ENCODE data around the gene SLC11A2.

The SLC11A2 gene

DNA sequence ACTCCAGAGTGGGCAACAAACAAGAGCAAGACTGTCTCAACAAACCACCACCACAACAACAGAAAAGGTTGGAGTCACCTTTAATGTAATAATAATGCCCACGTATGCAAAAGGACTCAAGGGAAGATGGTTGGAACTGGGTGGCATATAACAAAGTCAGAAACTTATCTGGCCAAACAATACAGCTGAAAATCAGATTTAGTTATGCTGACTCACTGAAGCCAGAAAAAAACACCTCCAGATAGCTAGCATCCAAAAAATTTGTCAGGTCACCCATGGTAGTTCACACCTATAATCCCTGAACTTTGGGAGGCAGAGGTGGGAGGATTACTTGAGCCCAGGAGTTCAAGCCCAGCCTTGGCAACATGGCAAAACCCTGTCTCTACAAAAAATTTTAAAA, 24.4 kb downstream of the SLC11A2 start:
- in situ Hi-C loops (cut with MboI; ENCODE audit: low pct_unique_long_range_greater_than_20kb, low sequenced_read_pairs) = no loop called here
- DNase-seq = no peak

DNA sequence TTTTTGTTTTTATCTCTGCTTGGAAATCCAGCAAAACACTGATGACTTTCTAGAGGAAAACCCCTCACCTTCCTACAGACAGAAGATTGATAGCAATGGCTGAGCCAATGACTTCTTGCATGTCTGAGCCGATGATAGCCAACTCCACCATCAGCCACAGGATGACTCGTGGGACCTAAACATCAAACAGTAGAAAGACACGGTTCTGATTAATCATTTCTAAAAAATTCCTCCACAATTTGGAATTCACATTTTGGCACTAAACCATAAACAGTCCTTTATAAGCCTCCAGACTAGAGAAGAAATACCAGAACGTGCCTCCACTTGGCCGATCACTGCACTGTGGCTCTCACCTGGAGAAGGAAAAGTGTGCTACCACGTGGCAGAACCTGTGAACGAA, 25.9 kb downstream of the SLC11A2 start:
- no peak for DNase-seq
- in situ Hi-C loops (cut with MboI; ENCODE audit: low pct_unique_long_range_greater_than_20kb, low sequenced_read_pairs) = no loop called here

DNA sequence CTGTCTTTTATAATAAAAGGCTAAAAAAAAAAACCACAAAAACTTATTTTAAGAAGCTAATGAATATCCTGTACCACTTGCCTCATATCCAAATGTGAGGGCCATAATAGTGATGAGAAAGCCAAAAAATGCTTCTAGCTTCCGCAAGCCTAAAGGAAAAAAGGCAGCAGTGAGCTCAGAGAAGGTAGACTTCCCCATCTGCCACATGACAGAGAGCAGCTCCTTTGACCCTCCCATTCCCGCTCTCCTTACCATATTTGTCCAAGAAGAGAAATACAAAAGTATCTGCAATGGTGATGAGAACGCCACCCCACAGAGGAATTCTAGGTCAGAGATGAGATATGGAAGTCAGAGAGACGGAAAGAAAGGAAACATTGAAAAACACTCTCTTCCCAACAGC, 27.1 kb downstream of the SLC11A2 start:
- in situ Hi-C loops (cut with MboI; ENCODE audit: low pct_unique_long_range_greater_than_20kb, low sequenced_read_pairs) = no loop called here
- DNase-seq = no peak

DNA sequence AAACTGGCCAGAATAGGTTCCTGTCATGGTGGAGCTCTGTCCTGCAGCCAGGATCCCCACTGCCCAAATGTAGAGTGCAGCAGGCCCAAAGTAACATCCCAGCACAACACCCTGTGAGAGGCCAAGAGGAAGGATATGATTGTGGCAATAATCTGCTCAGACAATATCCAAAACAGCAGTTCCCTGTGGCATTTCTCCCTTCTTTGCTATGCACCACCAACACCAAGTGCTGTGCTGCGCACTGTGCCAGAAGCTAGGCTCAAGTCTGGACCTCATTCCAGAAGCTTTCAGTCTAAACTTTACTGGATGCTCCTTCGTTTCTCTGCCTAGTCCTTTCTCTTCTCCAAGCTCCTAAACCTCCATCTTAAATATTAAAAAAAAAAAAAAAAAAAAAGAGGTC, 33.4 kb downstream of the SLC11A2 start:
- in situ Hi-C loops (cut with MboI; ENCODE audit: low pct_unique_long_range_greater_than_20kb, low sequenced_read_pairs) = no loop called here
- DNase-seq = no peak

DNA sequence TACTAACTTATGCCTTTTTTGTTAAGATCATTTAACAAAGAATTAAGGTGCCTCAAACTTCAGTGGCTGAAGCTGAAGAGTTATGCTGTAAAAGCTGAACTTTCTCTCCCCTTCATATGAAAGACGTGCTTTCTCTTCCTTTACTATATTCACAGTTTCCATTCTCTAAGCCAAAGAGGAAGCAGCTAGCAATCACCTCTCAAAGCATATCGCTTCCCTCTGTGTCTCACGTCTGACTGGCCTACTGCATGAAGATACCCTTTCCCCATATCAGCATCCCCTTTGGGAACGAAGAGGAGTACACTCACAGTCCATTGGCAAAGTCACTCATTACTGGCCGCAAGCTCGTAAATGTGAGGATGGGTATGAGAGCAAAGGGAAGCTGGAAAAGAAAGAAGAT, 34.9 kb downstream of the SLC11A2 start:
- in situ Hi-C loops (cut with MboI; ENCODE audit: low pct_unique_long_range_greater_than_20kb, low sequenced_read_pairs) = no loop called here
- DNase-seq = no peak

DNA sequence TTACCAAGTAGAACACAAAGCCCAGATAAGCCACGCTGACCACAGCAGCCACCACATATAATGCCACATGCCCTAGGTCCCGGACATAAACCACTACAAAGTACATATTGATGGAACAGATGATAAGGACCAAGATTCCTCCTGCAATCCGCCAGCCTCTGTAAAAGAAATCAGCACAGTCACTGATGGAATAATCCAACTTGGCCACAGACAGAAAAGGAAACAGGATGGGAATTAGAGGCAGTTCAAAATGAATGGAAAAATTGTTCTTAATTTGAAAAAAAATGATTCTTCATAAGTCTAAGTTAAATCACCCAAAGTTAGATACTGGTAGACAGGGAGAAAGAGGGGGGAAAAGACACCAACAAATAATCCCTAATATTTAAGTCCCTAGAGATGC, 35.4 kb downstream of the SLC11A2 start:
- in situ Hi-C loops (cut with MboI; ENCODE audit: low pct_unique_long_range_greater_than_20kb, low sequenced_read_pairs) = no loop called here

DNA sequence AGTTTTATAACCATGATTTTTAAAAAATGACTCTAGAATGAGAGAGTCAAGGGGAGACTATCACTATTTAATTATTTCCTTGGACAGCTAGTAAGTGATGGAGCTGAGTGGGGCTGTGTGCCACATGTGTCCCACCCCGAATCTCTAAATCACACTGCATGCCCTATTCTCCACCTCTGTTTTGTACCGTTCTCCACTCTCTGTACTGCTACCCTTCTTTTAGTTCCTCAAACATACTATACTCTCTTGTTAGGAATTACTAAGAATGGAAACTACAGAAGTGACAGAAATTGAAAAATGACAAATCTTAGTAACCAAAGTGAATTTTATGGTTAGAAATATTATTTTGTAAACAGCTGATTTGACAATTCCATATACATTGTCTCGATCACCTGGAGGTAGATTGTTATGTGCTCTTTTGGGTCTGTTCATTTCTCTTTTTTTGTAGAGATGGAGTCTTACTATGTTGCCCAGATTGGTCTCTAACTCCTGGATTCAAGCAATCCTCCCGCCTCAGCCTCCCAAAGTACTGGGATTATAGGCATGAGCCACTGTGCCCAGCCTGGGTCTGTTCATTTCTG, 35.9 kb downstream of the SLC11A2 start:
- no peak for DNase-seq
- in situ Hi-C loops (cut with MboI; ENCODE audit: low pct_unique_long_range_greater_than_20kb, low sequenced_read_pairs) = no loop called here

More for the DNA sequence above, 35.4 kb downstream of the SLC11A2 start:
- no peak for DNase-seq

DNA sequence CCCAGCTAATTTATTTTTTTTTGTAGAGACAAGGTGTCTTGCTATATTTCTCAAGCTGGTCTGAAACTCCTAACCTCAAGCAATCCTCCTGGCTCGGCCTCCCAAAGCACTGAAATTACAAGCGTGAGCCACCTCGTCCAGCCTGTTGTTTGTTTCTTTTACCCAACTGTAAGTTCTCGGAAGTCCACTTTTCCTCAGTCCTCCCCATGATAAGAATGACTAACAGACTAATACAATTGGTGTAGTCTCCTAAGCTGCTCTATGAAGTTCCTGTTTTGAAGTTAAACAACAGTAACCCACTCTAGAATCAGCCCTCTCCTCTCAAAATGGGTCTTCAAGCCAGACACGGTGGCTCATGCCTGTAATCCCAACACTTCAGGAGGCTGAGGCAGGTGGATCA, 37.3 kb downstream of the SLC11A2 start:
- DNase-seq = no peak
- in situ Hi-C loops (cut with MboI; ENCODE audit: low pct_unique_long_range_greater_than_20kb, low sequenced_read_pairs) = no loop called here

DNA sequence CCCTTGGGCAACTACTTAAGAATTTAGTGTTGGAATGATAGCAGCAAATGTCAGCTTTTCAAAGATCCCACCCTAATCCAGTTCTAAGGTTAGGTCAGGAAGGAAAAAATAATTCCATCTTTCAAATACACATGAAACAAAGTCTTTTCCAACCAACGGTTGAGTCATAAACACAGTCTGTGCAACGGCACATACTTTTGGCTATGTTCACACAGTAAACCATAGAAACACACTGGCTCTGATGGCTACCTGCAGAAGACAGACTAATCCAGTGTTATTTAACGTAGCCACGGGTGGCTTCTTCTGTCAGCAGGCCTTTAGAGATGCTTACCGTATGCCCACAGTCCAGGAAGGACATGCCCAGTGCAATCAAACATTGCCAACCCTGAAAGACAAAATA, 38.1 kb downstream of the SLC11A2 start:
- DNase-seq = no peak
- in situ Hi-C loops (cut with MboI; ENCODE audit: low pct_unique_long_range_greater_than_20kb, low sequenced_read_pairs) = no loop called here

DNA sequence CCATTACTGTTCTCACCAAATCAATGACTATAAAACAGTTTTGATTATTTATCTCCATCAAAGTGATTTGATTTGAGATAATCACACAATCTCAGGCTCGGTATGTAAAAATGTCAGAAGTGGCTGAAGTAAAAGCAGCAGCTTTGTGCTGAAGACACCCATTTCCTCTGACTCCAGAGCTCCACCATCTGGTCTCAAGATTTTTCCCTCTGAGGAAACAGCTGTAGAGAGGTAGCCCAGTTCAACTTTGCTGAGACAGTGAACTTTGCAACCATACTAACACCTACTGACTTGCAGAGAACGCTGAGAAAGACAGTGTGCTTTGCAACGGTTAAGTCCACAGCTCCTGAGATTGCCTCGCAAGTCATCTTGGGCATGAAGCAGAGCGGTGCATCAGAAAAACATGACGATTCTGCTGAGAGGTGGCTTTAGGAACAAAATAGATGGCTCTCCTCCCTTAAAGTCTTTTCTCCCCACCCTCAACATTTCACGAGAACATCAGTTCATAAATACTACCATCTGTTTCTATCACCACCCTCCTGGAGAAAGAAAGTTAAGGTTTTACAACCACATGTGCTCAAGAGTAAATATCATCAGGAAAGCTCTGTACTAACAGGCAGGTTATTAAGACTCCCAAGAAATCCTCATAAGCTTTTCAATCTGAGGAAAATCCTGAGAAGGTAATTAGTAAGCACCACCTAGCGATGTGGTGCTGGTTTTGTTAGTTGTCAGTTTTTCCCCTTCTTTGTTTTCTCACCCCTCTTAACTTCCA, 39.0 kb downstream of the SLC11A2 start:
- peak; percentile 63 for DNase-seq
- in situ Hi-C loops (cut with MboI; ENCODE audit: low pct_unique_long_range_greater_than_20kb, low sequenced_read_pairs) = no loop called here

DNA sequence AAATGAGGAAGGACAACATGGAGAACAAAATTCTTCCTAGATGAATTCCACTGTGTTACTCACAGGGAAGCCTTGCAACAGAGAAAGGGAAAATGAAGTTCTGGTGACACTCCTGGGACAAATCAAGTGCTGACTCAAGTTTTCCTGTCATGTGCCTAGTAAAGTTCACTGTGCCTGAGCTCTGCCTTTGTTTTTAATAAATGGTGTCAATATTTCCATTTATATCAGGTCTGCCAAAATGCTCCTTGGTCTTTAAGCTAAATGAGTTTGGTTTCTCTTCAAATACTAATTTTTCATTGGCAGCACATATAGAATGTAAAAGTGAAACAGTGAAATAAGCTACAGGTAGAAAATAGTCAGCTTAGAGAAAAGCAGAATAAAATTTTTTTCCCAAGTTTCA, 40.9 kb downstream of the SLC11A2 start:
- in situ Hi-C loops (cut with MboI; ENCODE audit: low pct_unique_long_range_greater_than_20kb, low sequenced_read_pairs) = no loop called here
- DNase-seq = no peak

DNA sequence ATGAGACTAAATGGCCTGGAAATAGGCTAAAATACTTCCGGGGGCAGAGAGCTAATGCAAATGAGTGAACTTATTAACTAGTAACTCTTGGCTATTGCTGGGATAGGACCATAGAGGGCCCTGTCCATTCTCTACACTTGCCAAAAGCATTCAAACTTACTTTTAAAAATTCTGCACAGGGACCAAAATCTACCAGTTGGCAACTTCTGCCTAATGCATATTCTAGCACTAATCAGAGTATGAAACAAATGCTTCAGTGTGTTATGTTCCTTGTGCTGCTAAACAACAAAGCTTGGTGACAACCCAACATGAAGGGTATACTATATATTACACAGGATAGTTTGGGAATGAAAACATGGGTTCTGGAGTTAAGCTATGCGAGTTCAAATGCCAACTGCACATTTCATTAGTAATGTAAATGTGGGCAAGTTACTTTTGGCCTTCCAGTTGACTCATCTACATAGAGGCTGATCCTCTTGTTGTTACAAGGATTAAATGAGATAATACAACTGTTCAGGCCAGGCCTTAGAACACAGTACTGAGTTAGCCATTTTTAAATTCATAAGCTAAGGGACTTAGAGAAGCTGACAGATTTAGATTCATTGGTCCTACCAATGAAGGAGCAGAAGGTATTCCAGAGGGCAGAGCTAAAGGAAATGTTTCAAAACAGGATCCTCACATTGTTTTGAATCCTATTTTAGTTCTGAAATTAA, 41.4 kb downstream of the SLC11A2 start:
- no peak for DNase-seq
- in situ Hi-C loops (cut with MboI; ENCODE audit: low pct_unique_long_range_greater_than_20kb, low sequenced_read_pairs) = no loop called here

DNA sequence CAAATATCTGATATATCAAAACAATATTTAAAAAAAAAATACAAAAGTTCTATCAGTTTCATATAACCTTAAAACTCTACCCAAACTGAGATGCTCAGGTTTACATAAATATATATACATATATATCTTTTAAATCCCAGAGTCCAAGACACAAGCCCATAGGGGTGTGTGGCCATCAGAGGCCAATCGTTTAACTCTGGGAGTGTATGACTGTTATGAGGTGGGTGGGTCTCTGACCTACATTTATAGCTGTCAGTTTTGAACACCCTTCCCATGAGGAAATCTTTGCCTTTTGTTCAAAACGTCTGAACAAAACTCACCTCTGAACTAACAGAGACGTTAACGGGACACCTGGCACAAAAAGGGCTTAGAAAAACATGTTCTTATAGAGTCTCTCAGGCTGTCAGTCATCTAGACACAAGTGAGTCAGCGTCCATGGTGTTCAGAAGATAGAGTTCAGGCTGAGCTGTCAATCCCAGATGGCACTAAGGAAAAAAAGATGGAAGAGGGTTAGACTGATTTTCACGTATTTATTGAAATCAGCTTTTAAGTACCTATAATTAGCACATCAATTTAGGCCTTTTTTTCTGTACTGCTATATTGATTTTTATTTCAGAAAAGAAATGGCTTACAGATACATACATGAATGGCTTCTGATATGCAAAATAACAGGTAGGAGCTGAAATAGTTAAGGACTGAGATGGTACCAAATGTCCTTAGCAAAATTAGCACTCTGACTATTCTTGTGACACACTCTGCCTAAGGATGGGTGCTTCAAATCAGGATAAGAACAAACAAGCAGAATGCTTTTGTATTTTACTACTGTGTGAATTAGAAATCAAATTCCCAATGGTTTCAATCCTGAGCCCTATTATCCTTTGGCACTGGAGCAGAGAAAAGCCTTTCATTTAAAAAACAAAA, 44.6 kb downstream of the SLC11A2 start:
- DNase-seq = no peak
- in situ Hi-C loops (cut with MboI; ENCODE audit: low pct_unique_long_range_greater_than_20kb, low sequenced_read_pairs) = no loop called here

DNA sequence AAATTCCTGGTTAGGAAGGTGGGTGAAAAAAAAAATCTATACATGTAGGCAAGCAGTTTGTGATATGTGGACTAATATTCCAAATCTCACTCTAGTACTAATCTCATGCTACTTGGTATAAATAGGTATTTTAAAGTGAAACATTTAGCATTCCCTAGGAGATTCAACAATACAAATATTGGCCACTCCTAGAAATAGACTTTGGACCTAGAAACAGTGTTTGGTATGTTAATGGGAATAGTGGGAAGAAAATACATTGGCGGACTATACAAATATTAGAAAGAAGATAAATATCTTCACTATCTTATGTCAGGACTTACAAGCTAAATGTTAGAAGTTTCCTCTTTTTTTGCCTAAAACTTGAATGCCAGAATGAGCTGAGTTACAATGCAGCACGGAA, 45.6 kb downstream of the SLC11A2 start:
- no peak for DNase-seq
- in situ Hi-C loops (cut with MboI; ENCODE audit: low pct_unique_long_range_greater_than_20kb, low sequenced_read_pairs) = no loop called here

DNA sequence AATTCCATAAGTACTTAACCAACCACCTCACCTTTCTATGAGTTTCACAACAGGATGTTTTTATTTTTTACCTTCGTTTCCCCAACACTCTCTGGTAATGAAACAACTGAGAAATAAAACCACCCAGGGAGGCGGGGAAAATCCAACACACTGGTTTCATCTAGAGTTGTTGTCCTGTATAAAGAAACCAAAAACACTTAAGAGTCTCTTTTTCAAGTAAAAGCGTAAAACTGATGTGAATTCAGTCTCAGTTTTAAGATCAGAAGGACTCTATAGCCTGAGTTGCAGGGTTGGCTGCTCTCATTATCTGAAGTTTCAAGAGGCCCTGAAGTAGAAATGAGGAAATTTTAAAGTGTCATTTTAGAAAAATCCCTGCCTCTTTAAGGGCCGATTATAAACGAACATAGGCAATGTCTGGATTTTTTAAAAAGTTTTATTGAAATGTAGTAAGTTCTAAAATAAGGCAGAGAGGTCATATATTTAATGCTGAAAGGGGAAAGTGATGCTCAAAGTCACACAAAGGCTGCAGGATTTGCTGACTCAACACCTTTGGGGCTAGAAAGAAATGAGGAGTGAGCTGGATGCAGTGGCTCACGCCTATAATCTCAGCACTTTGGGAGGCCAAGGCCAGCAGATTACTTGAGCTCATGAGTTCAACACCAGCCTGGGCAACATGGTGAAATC, 46.7 kb downstream of the SLC11A2 start:
- no peak for DNase-seq
- in situ Hi-C loops (cut with MboI; ENCODE audit: low pct_unique_long_range_greater_than_20kb, low sequenced_read_pairs) = no loop called here

DNA sequence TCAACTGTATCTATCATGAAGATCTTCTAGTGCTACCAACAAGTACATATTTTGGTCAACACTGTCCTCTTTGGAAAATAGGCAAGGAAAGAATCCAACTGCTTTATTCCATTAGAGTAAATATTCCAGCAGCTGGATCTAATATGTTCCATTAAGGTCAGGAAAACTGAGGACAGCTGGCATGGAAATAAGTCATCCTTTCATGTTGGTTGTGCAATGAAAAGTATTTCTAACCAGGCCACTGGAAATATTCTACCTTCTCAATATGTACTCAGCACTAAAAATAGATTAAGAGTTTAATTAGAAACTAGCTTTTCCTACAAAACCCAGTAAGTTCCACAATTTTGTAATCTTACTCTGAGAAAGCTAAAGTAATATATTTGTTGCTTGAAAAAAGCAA, 54.2 kb downstream of the SLC11A2 start:
- in situ Hi-C loops (cut with MboI; ENCODE audit: low pct_unique_long_range_greater_than_20kb, low sequenced_read_pairs) = no loop called here
- no peak for DNase-seq

DNA sequence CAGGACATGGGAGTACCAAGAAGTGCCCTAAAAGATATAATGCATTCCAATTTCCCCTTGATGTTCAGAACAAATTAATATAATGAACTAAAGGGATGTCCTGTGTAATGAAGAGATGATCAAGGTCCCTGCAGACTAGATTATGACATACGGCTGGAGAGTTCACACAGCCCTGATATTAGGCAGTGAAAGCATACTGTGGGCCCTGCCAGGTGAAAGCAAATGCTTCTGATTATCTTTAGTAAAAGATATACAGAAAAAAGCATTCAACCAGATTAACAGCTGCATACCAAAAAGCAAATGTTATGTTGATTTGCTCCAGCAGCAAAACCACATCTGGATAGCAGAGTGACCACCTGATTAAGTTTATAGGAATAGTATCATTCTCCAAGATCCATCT, 61.8 kb downstream of the SLC11A2 start:
- in situ Hi-C loops (cut with MboI; ENCODE audit: low pct_unique_long_range_greater_than_20kb, low sequenced_read_pairs) = no loop called here

DNA sequence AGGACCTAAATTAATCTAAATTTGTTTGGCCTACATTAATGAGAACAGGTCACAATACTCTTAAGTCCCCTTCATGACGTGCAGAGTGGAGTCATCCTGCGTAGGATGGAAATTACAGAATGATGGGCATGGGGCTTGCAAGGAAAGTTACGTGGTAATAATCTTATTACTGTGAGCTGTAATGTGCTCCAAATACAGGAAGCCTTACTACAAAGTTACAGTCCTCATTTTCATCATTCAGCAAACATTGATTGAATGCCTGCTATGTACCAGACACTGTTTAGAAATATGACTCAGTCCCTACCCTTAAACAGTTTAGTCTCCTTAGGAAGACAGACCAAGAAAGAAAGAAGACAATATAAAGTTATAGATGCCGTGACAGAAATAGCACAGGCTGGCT, 64.5 kb downstream of the SLC11A2 start:
- no peak for DNase-seq
- in situ Hi-C loops (cut with MboI; ENCODE audit: low pct_unique_long_range_greater_than_20kb, low sequenced_read_pairs) = no loop called here

More for the DNA sequence above, 61.8 kb downstream of the SLC11A2 start:
- no peak for DNase-seq

DNA sequence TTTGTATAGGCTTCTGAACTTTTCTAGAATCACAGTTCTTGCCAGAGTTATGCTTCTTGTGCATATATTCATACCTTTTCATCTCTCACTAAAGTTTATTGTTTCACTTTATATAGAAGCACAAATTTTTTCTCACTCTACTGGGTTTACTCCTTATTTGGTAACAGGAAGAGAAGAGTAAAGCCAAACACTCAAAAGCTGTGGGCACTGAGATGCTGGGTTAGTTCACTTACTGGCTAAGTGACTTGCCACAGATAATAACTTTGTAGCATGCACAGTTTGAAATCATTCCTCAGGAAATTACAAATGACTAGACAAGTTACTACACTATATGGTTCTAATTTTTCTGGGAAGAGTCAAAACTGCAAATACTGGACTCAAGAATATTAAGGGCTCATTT, 66.1 kb downstream of the SLC11A2 start:
- DNase-seq = no peak
- in situ Hi-C loops (cut with MboI; ENCODE audit: low pct_unique_long_range_greater_than_20kb, low sequenced_read_pairs) = no loop called here
